ENCODE data around the gene ZSCAN5B.

The ZSCAN5B gene

GRCh38 chr19:56174086-56174485, 23.5 kb downstream of the ZSCAN5B start:
- TF ChIP-seq CTCF (IDR thresholded peaks at IDR 0.05): no peak
- Histone ChIP-seq H3K27ac (no peak overlapping the region), H3K4me3 (no peak overlapping the region)
- DNase-seq (ENCODE audit: low spot score): no peak

- TF ChIP-seq CTCF (IDR thresholded peaks at IDR 0.05): no peak
- Histone ChIP-seq H3K4me3 (no peak overlapping the region), H3K27ac (no peak overlapping the region)
- no peak for DNase-seq (ENCODE audit: low spot score)
These were observed 27.3 kb downstream of the ZSCAN5B start for GRCh38 chr19:56170261-56170660.

- no peak for DNase-seq (ENCODE audit: low spot score)
- Histone ChIP-seq H3K4me3 (no peak overlapping the region), H3K27ac (no peak overlapping the region)
- no peak for TF ChIP-seq CTCF (IDR thresholded peaks at IDR 0.05)
These were observed 30.5 kb downstream of the ZSCAN5B start for GRCh38 chr19:56167064-56167578.

- TF ChIP-seq CTCF (IDR thresholded peaks at IDR 0.05): no peak
- H3K27ac ChIP-seq: no peak overlapping the region
- no peak for DNase-seq (ENCODE audit: low spot score)
- no peak overlapping the region for H3K4me3 ChIP-seq
These were observed 34.5 kb downstream of the ZSCAN5B start for GRCh38 chr19:56163097-56163496.

GRCh38 chr19:56162258-56162657, 35.3 kb downstream of the ZSCAN5B start:
- no peak overlapping the region for H3K27ac ChIP-seq
- TF ChIP-seq CTCF (IDR thresholded peaks at IDR 0.05): no peak
- H3K4me3 ChIP-seq: no peak overlapping the region
- DNase-seq (ENCODE audit: low spot score): no peak

- H3K4me3 ChIP-seq: no peak overlapping the region
- TF ChIP-seq CTCF (IDR thresholded peaks at IDR 0.05): no peak
- no peak for DNase-seq (ENCODE audit: low spot score)
- no peak overlapping the region for H3K27ac ChIP-seq
These were observed 36.0 kb downstream of the ZSCAN5B start for GRCh38 chr19:56161534-56161933.

- Histone ChIP-seq H3K27ac (no peak overlapping the region), H3K4me3 (no peak overlapping the region)
- no peak for DNase-seq (ENCODE audit: low spot score)
- no peak for TF ChIP-seq CTCF (IDR thresholded peaks at IDR 0.05)
These were observed 37.8 kb downstream of the ZSCAN5B start for GRCh38 chr19:56159622-56160271.

All from coronary artery (tissue), 2 donors.